ENCODE measurements around the gene REEP1. TPM values are rescaled to one million over a fixed set of nuclear protein-coding genes. Genes with fewer than 3 reads are reported as not detected.
"Not testable (repeated sequence)": the region's sequence is repeated elsewhere in the genome, so short reads cannot be mapped to it uniquely, and the experiment has no call there.

The REEP1 gene
- total RNA-seq, 1 donor from 2014 or later: 0.35 TPM

DNA sequence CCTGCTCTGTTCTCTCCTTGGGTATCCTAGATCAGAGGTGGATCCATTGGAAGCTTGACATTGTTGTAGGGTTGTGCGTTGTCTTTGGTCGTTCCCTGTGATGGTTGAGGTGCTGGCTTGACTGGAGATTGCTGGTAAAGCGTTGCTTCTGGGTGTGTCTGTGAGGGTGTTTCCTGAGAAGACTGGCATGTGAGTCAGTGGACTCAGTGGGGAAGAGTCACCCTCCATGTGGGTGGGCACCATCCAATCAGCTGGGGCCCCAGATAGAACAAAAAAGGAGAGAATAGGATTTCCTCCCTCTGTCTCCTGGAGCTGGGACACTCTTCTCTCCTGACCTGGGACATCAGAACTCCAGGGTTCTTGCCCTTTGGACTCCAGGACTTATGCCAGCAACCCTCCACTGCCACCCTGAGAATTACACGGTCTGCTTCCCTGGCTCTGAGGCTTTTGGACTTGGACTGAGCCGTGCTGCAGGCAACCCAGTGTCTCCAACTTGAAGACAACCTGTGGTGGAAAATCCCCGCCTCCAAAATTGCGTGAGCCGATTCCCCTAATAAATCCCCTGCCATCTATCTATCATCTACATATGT is 14.8 kb upstream of the REEP1 start:
- no peak for DNase-seq (ENCODE audit: low read depth)
- TF ChIP-seq, protein P1, sequence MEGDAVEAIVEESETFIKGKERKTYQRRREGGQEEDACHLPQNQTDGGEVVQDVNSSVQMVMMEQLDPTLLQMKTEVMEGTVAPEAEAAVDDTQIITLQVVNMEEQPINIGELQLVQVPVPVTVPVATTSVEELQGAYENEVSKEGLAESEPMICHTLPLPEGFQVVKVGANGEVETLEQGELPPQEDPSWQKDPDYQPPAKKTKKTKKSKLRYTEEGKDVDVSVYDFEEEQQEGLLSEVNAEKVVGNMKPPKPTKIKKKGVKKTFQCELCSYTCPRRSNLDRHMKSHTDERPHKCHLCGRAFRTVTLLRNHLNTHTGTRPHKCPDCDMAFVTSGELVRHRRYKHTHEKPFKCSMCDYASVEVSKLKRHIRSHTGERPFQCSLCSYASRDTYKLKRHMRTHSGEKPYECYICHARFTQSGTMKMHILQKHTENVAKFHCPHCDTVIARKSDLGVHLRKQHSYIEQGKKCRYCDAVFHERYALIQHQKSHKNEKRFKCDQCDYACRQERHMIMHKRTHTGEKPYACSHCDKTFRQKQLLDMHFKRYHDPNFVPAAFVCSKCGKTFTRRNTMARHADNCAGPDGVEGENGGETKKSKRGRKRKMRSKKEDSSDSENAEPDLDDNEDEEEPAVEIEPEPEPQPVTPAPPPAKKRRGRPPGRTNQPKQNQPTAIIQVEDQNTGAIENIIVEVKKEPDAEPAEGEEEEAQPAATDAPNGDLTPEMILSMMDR (conservative IDR thresholded peaks at IDR 0.05; ENCODE audit: low read depth, low read length): no peak
- no peak overlapping the region for H3K4me3 ChIP-seq (ENCODE audit: low read depth, low read length)

DNA sequence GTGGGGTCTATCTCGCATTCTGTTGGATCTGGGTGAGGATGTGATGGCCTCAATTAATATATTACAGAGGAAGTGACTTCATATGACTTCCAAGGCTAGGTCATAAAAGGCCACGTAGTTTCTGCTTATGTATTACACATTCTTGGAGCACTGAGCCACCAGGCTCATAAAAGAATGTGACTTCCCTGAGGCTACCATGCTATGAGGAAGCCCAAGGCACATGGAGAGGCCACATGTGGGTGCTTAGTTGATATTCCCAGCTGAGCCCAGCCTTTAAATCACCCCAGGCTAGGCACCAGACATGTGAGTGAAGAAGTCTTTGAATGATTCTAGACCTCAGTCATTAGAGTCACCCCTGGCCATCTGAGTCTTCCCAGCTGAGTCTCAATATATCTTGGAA is 13.3 kb upstream of the REEP1 start:
- no peak overlapping the region for H3K4me3 ChIP-seq (ENCODE audit: low read depth, low read length)
- TF ChIP-seq, protein P1 (conservative IDR thresholded peaks at IDR 0.05; ENCODE audit: low read depth, low read length): no peak
- no peak for DNase-seq (ENCODE audit: low read depth)

DNA sequence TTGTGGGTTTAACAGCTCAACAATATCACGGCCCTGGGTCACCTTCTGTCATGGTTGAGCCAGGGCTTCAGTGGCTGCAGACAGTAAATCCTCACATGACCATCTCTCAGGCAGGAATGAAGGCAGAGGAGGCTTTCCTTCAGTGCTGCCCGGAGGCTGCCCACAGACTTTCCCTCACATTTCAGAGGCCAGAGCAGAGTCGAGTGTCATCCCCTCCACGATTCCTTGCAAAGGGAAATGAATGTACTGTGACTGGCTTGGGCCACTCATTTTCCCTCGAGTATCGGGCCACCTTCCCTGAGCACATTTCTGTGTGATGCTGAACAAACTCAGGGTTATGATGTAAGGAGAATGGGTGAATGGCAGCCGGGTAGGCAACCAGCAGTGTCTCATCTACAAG is 10.0 kb upstream of the REEP1 start:
- no peak overlapping the region for H3K4me3 ChIP-seq (ENCODE audit: low read depth, low read length)
- TF ChIP-seq, protein P1 (conservative IDR thresholded peaks at IDR 0.05; ENCODE audit: low read depth, low read length): no peak
- no peak for DNase-seq (ENCODE audit: low read depth)

DNA sequence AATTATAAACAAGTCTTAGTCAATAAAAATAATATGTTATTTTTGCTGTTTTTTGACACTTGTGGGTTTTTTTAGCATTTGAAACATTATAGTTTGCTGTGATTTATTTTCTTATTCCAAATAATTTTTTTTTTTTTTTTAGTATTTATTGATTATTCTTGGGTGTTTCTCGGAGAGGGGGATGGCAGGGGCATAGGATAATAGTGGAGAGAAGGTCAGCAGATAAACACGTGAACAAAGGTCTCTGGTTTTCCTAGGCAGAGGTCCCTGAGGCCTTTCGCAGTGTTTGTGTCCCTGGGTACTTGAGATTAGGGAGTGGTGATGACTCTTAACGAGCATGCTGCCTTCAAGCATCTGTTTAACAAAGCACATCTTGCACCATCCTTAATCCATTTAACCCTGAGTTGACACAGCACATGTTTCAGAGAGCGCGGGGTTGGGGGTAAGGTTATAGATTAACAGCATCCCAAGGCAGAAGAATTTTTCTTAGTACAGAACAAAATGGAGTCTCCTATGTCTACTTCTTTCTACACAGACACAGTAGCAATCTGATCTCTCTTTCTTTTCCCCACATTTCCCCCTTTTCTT is 8.5 kb upstream of the REEP1 start:
- DNase-seq (ENCODE audit: low read depth); H3K4me3 ChIP-seq (ENCODE audit: low read depth, low read length): not testable (repeated sequence)

DNA sequence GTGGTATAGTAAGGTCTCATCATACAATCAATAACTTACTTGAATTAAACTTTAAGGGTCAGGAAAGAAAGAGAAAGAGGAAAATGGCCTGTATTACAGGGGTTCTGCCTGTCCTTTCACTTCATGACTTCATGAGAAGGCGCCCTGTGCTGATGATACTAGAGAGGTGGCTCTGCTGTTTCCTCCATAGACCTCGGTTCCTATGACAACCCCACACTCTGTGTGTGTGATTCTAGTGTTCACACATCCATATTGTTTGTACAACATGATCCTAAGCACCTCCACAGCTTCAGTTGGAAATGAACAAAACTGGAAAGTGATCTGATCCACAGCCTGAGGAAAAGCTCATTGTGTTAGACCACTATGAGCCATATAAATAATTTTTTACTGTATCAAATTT is 7.0 kb upstream of the REEP1 start:
- no peak overlapping the region for H3K4me3 ChIP-seq (ENCODE audit: low read depth, low read length)
- DNase-seq (ENCODE audit: low read depth): no peak
- TF ChIP-seq, protein P1 (conservative IDR thresholded peaks at IDR 0.05; ENCODE audit: low read depth, low read length): no peak

DNA sequence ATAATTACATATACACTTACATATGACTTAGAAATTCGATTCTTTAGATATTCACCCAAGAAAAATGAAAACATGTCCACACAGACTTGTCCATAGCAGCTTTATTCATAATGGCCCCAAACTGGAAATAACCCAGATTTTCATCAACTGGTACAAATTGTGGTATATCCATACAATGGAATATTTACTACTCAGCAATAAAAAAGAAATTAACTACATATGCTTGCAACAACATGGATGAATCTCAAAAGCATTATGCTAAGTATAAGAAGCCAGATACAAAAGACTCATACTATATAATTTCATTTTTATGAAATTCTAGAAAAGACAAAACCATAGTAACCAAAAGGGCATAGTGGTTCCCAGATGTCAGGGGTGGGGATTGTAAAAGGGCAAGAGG is 5.1 kb upstream of the REEP1 start:
- TF ChIP-seq, protein P1 (conservative IDR thresholded peaks at IDR 0.05; ENCODE audit: low read depth, low read length): no peak
- no peak overlapping the region for H3K4me3 ChIP-seq (ENCODE audit: low read depth, low read length)
- no peak for DNase-seq (ENCODE audit: low read depth)

DNA sequence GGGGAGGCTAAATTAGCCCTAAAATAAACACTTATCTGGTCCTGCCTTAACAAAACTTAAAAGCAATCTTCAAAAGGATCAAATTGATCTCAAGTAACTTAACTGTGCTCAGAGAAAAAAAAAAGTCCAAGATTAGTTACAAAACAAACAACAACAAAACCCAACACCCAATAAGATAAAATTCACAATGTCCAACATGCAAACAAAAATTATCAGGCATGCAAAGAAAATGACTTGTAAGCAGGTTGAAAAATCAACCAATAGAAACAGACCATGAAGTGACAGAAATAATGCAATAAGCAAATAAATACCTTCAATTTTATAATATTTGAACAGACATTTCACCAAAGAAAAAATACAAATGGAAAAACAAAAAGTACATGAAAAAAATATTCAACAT is 4.0 kb upstream of the REEP1 start:
- no peak overlapping the region for H3K4me3 ChIP-seq (ENCODE audit: low read depth, low read length)
- TF ChIP-seq, protein P1 (conservative IDR thresholded peaks at IDR 0.05; ENCODE audit: low read depth, low read length): no peak
- no peak for DNase-seq (ENCODE audit: low read depth)
